HCT116 (cell line): ENCODE results near the gene CD74. TPM values are rescaled to one million over a fixed set of nuclear protein-coding genes. Genes with fewer than 3 reads are reported as not detected.
"Not testable (repeated sequence)": the region's sequence is repeated elsewhere in the genome, so short reads cannot be mapped to it uniquely, and the experiment has no call there.

Source experiments
- ATAC-seq: fragments of 200-7000 bp; cut with Tn5 transposase; 2 replicates; pipeline ENCODE4 v1.9.1; 2020; ENCODE audit warnings: mild to moderate bottlenecking, moderate library complexity
- BruUV-seq: library from RNA; stranded (reverse); fragments of 400-500 nt; replicated peaks from 2 replicates; lab custom pipeline; 2021; lab: Mats Ljungman, UMichigan
- CTCF ChIA-PET: fragments of 300-600 bp; sonication (Branson Sonifier 250); formaldehyde crosslinking; loops from one replicate; lab custom pipeline; 2021; ENCODE audit warnings: antibody characterized with exemption; lab: Charles Lee
- POLR2A ChIA-PET: fragments of 300-600, 350-600 bp; sonication (Branson Sonifier 250); formaldehyde crosslinking; loops from one replicate; lab custom pipeline; 2021; ENCODE audit warnings: antibody characterized with exemption; lab: Charles Lee
- RAD21 ChIA-PET, 2 experiments: fragments of 300-600 bp; sonication (Branson Sonifier 250); formaldehyde crosslinking; loops; one replicate each; lab custom pipeline; 2023; ENCODE audit warnings: low total read pairs in 2 of 2; ENCODE audit not compliant: uncharacterized antibody in 2 of 2, unreplicated experiment in 2 of 2, low non-redundant PET in 1 of 2; lab: Charles Lee
- DNase-seq: peaks from one replicate; pipeline ENCODE4 v3.0.0-alpha.2; 2010; ENCODE audit warnings: low read depth, low spot score
- H2AFZ ChIP-seq: fragments of 200-600 bp; shearing (Covaris generic), sonication (generic); 2 replicates; pipeline ENCODE4 v1.6.1; 2017; ENCODE audit warnings: low read depth, mixed run types, mixed read lengths, antibody characterized with exemption, low read length; ENCODE audit not compliant: poor library complexity, severe bottlenecking
- H3K27ac ChIP-seq: 2 replicates; pipeline ENCODE4 v1.5.1; 2012; ENCODE audit warnings: low read depth, low read length
- H3K27me3 ChIP-seq: fragments of 200-600 bp; sonication (generic); 2 replicates; pipeline ENCODE4 v1.6.1; 2016; ENCODE audit warnings: mixed run types, low read length, mixed read lengths; ENCODE audit not compliant: insufficient read depth
- H3K36me3 ChIP-seq, 2 experiments: fragments of 200-500 bp in 1 of 2; fragments of 200-600 bp in 1 of 2; sonication (Bioruptor generic) in 1 of 2; sonication (generic) in 1 of 2; 2 replicates each; pipeline versions ENCODE4 v1.5.1 to v1.6.1; 2014 to 2016; ENCODE audit warnings: low read length in 2 of 2, inconsistent platforms in 1 of 2, mixed read lengths in 1 of 2, mixed run types in 1 of 2; ENCODE audit not compliant: insufficient read depth in 2 of 2, control insufficient read depth in 1 of 2
- H3K4me1 ChIP-seq, 2 experiments: fragments of 200-600 bp in 1 of 2; sonication (generic) in 1 of 2; 2 replicates each; pipeline versions ENCODE4 v1.5.1 to v1.6.1; 2012 to 2017; ENCODE audit warnings: low read length in 2 of 2, inconsistent platforms in 1 of 2, mild to moderate bottlenecking in 1 of 2, mixed read lengths in 1 of 2, mixed run types in 1 of 2, moderate library complexity in 1 of 2; ENCODE audit not compliant: insufficient read depth in 2 of 2, control insufficient read depth in 1 of 2
- H3K4me2 ChIP-seq: fragments of 200-600 bp; sonication (generic); 2 replicates; pipeline ENCODE4 v1.6.1; 2017; ENCODE audit warnings: mixed run types, low read length, mixed read lengths
- H3K4me3 ChIP-seq, 2 experiments: fragments of 200-600 bp in 1 of 2; sonication (generic) in 1 of 2; replicated peaks in 1 of 2; 2 replicates each; pipeline ENCODE4 v1.5.1; 2011 to 2016; ENCODE audit warnings: low read length in 2 of 2, control low read depth in 1 of 2, low read depth in 1 of 2, mild to moderate bottlenecking in 1 of 2, mixed read lengths in 1 of 2, mixed run types in 1 of 2
- H3K79me2 ChIP-seq: fragments of 200-600 bp; sonication (generic); 2 replicates; pipeline ENCODE4 v1.6.1; 2017; ENCODE audit warnings: mild to moderate bottlenecking, mixed run types, low read length, moderate library complexity, mixed read lengths; ENCODE audit not compliant: insufficient read depth
- H3K9ac ChIP-seq: fragments of 200-600 bp; sonication (generic); 2 replicates; pipeline ENCODE4 v1.6.1; 2016; ENCODE audit warnings: low read length, mixed read lengths
- H3K9me2 ChIP-seq: fragments of 200-600 bp; sonication (generic), shearing (Covaris generic); 2 replicates; pipeline ENCODE4 v1.6.1; 2017; ENCODE audit warnings: mixed run types, mild to moderate bottlenecking, moderate library complexity; ENCODE audit not compliant: insufficient read depth
- H3K9me3 ChIP-seq, 2 experiments: fragments of 200-500 bp in 1 of 2; fragments of 200-600 bp in 1 of 2; sonication (Bioruptor generic) in 1 of 2; sonication (generic) in 1 of 2; 2 replicates each; pipeline ENCODE4 v1.6.1; 2014 to 2017; ENCODE audit warnings: low read length in 2 of 2, mixed read lengths in 2 of 2, inconsistent platforms in 1 of 2, low read depth in 1 of 2, mild to moderate bottlenecking in 1 of 2, mixed run types in 1 of 2, moderate library complexity in 1 of 2; ENCODE audit not compliant: control insufficient read depth in 1 of 2, insufficient read depth in 1 of 2
- H4K20me1 ChIP-seq: fragments of 200-600 bp; sonication (generic), shearing (Covaris generic); 2 replicates; pipeline ENCODE4 v1.6.1; 2017; ENCODE audit warnings: mixed run types, mild to moderate bottlenecking, moderate library complexity; ENCODE audit not compliant: insufficient read depth
- CTCF ChIP-seq, 3 experiments: fragments of 200-600 bp in 1 of 3; sonication (generic) in 1 of 3; IDR thresholded peaks in 2 of 3; conservative IDR thresholded peaks in 1 of 3; 2 replicates each; pipeline ENCODE4 v1.5.1; 2012 to 2017; ENCODE audit warnings: low read depth in 2 of 3, low read length in 2 of 3, antibody characterized with exemption in 1 of 3, borderline replicate concordance in 1 of 3, control low read depth in 1 of 3, mild to moderate bottlenecking in 1 of 3, mixed read lengths in 1 of 3, mixed run types in 1 of 3, moderate library complexity in 1 of 3; ENCODE audit not compliant: insufficient read depth in 1 of 3
- EGR1 ChIP-seq: IDR thresholded peaks from 2 replicates; pipeline ENCODE4 v1.6.1; 2012; ENCODE audit warnings: low read depth
- ELF1 ChIP-seq: IDR thresholded peaks from 2 replicates; pipeline ENCODE4 v1.6.1; 2012; ENCODE audit warnings: low read depth, borderline replicate concordance
- POLR2AphosphoS5 ChIP-seq: IDR thresholded peaks from 2 replicates; pipeline ENCODE4 v1.6.1; 2011; ENCODE audit warnings: mild to moderate bottlenecking, low read depth, low read length, moderate library complexity
- REST ChIP-seq: IDR thresholded peaks from 2 replicates; pipeline ENCODE4 v1.6.1; 2012; ENCODE audit warnings: low read depth
- SIN3A ChIP-seq: IDR thresholded peaks from 2 replicates; pipeline ENCODE4 v1.6.1; 2012; ENCODE audit warnings: low read depth
- ZBTB33 ChIP-seq: IDR thresholded peaks from 2 replicates; pipeline ENCODE4 v1.6.1; 2011; ENCODE audit warnings: mild to moderate bottlenecking, low read length, moderate library complexity; ENCODE audit not compliant: insufficient replicate concordance; ENCODE audit errors: extremely low read depth
- intact Hi-C: fragments of 100-400 bp; cut with micrococcal nuclease; formaldehyde crosslinking; loops from 2 replicates; pipeline ENCODE4 v1.10.0; 2022
- total RNA-seq: library from RNA; stranded (reverse); gene quantifications from one replicate; pipeline ENCODE4 v1.2.1, GENCODE V29; 2021; ENCODE audit not compliant: unreplicated experiment

Gene CD74
- total RNA-seq, 1 experiment from 2014 or later: 8.9 TPM

DNA sequence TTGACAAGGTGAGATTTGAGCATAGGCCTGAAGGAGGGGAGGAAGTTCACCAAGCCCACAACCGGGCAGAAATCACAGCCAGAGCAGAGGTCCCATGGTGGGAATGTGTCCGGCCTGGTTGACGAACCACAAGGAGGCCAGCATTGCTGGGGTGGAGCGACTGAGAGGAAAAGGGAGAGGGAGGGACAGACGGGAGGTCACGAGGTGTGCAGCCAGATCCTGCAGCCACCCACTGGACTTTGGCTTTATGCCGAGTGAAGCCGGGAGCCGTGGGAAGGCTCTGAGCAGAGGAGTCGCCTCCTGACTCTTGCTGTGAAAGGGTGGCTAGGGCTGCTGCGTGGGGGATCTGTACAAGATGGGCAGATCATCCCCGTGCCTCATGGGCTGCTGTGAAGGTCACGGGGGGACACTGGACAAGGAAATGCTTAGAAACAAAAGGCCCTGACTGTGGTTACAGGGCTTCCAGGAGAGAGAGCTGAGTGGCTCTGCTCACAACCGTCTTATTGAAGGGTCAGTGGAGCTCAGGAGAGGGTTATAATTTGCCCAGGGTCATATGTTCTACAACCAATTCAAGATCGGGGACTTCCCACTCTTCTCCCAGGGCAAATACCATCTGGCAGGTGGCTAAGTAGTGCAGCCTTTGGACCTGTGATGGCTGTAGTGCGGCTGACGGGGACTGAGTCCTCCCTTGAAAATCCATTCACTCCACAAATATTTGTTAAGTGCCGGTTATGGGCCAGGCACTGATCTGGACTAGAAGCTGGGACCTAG, 15.6 kb upstream of the CD74 start (continued):
- TF ChIP-seq ELF1: no peak

- intact Hi-C loops, H3K4me3 ChIP-seq, H3K9me2 ChIP-seq, H3K27me3 ChIP-seq, H3K27ac ChIP-seq, H3K36me3 ChIP-seq, ATAC-seq, POLR2A ChIA-PET, BruUV-seq, H3K9me3 ChIP-seq, H2AFZ ChIP-seq, H3K9ac ChIP-seq, H3K79me2 ChIP-seq, RAD21 ChIA-PET, H3K4me2 ChIP-seq, H3K4me1 ChIP-seq, DNase-seq, H4K20me1 ChIP-seq: not testable (repeated sequence)
- CTCF ChIA-PET: interaction anchor here (1.5 kb wide), 1 partner anchor 10 kb away, joined by 3 read pairs; no protein-coding TSS in a partner anchor
Measured at GRCh38 chr5:150426165-150426564, 13.5 kb upstream of the CD74 start.

DNA sequence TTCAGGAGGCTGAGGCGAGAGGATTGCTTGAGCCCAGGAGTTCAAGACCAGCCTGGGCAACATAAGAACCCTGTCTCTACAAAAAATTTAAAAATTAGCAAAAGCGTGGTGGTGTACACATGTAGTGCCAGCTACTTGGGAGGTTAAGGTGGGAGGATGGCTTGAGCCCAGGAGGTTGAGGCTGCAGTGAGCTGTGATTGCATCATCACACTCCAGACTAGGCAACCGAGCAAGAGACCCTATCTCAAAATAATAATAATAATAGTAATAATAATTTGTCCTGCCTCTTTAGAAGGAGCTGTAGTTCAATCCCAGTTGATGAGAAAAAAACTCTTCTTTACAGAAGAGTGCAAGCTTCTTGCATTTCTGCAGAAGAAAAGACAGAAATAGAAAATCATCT, 10.0 kb upstream of the CD74 start:
- Histone ChIP-seq H3K4me2 (no peak overlapping the region), H3K9me3 (no peaks in the 10 kb centered on the region), H3K27me3 (no peaks in the 10 kb centered on the region), H3K4me3 (no peak overlapping the region), H3K27ac (no peak overlapping the region), H3K36me3 (no peaks in the 10 kb centered on the region), H2AFZ (no peak overlapping the region), H3K79me2 (no peaks in the 10 kb centered on the region), H3K4me1 (no peaks in the 10 kb centered on the region), H3K9ac (no peak overlapping the region), H3K9me2 (no peaks in the 10 kb centered on the region), H4K20me1 (no peaks in the 10 kb centered on the region)
- no peak for DNase-seq
- CTCF ChIA-PET: no interaction called here
- RAD21 ChIA-PET: no interaction called here
- ATAC-seq: no peak
- intact Hi-C loops: no loop called here
- BruUV-seq: no TSS peak
- POLR2A ChIA-PET: no interaction called here
- no peak for TF ChIP-seq REST
- no peak for TF ChIP-seq ZBTB33
- no peak for TF ChIP-seq CTCF (IDR thresholded peaks at IDR 0.05 in 2 of 3, conservative IDR thresholded peaks at IDR 0.05 in 1 of 3; ENCODE audit: borderline replicate concordance in 1 of 3, insufficient read depth in 1 of 3, low read depth in 2 of 3, low read length in 2 of 3)
- no peak for TF ChIP-seq POLR2AphosphoS5
- no peak for TF ChIP-seq EGR1
- no peak for TF ChIP-seq ELF1
- no peak for TF ChIP-seq SIN3A
